GM06990 (cell line): Measurements from ENCODE around the gene CCDC188.

Experiments
- DNase-seq: peaks from one replicate; pipeline ENCODE4 v3.0.0-alpha.2; 2011; ENCODE audit not compliant: insufficient read length; ENCODE audit errors: extremely low read depth
- H3K27me3 ChIP-seq: replicated peaks from 2 replicates; pipeline ENCODE4 v1.6.0; 2011; ENCODE audit warnings: low read length; ENCODE audit not compliant: control insufficient read depth, insufficient read depth
- H3K36me3 ChIP-seq: 2 replicates; pipeline ENCODE4 v1.5.1; 2011; ENCODE audit warnings: low read length; ENCODE audit not compliant: control insufficient read depth, insufficient read depth
- H3K4me3 ChIP-seq: replicated peaks from 2 replicates; pipeline ENCODE4 v1.5.1; 2011; ENCODE audit warnings: low read depth, mild to moderate bottlenecking, control low read depth, low read length
- TF ChIP-seq, protein P1 (sequence below): IDR thresholded peaks from 2 replicates; pipeline ENCODE4 v1.5.1; 2011; ENCODE audit warnings: low read length, control low read depth, mild to moderate bottlenecking, inconsistent platforms; ENCODE audit not compliant: insufficient read depth, poor library complexity, severe bottlenecking

CCDC188 gene

DNA sequence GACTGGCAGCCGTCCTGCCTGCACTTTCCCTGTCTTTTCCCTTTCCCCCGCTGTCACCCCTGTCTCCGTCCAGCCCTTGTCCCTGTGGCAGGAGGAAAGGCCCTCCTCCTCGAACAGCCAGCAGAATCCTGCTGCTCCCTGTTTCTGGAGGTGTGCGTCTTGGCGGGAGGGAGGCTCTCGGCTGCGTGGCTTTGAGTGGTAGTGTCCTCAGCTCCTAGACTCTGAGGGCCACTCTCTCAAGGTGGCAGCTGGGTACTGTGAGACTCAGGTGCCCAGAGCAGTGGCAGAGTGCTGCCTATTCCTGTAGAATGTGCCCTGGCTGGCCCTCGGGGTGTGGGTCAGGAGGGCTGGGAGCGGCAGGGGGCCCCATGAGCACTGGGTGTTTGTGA, 44.0 kb downstream of the CCDC188 start:
- DNase-seq, result no peak
- TF ChIP-seq, protein P1, sequence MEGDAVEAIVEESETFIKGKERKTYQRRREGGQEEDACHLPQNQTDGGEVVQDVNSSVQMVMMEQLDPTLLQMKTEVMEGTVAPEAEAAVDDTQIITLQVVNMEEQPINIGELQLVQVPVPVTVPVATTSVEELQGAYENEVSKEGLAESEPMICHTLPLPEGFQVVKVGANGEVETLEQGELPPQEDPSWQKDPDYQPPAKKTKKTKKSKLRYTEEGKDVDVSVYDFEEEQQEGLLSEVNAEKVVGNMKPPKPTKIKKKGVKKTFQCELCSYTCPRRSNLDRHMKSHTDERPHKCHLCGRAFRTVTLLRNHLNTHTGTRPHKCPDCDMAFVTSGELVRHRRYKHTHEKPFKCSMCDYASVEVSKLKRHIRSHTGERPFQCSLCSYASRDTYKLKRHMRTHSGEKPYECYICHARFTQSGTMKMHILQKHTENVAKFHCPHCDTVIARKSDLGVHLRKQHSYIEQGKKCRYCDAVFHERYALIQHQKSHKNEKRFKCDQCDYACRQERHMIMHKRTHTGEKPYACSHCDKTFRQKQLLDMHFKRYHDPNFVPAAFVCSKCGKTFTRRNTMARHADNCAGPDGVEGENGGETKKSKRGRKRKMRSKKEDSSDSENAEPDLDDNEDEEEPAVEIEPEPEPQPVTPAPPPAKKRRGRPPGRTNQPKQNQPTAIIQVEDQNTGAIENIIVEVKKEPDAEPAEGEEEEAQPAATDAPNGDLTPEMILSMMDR, result no peak
- H3K4me3 ChIP-seq, result no peak overlapping the region
- peaks cover 53% of the 10 kb centered on the region for H3K36me3 ChIP-seq
- H3K27me3 ChIP-seq, result no peaks in the 10 kb centered on the region

DNA sequence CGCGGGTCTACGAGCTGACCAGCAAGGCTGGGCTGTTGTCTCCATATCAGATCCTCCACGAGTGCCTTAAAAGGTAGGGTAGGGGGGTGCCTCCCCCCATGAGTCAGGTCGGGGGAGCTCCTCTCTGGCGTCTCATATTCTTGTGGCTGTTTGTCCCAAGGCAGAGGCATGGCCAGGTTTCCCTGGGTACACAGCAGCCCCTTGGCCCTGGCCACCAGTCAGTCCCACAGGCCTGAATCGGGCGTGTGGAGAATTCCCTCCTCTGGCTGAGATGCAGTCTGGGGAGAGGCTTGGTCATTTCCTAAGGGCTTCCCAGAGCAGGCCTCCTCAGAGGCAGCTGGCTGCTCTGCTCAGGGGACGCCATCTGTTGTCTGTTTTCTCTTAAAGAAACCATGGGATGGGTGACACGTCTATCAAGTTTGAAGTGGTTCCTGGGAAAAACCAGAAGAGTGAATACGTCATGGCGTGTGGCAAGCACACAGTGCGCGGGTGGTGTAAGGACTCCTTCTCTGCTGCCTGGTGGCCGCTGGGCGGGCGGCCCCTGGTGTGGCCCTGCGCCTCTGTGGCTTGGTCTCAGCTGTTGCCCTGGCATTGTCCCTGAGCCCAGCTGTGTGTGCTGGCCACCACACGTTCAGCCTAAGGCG, 44.5 kb downstream of the CCDC188 start:
- Histone ChIP-seq H3K4me3 (no peak overlapping the region), H3K27me3 (no peaks in the 10 kb centered on the region), H3K36me3 (peaks cover 52% of the 10 kb centered on the region)
- no peak for DNase-seq
- TF ChIP-seq, protein P1, result no peak

DNA sequence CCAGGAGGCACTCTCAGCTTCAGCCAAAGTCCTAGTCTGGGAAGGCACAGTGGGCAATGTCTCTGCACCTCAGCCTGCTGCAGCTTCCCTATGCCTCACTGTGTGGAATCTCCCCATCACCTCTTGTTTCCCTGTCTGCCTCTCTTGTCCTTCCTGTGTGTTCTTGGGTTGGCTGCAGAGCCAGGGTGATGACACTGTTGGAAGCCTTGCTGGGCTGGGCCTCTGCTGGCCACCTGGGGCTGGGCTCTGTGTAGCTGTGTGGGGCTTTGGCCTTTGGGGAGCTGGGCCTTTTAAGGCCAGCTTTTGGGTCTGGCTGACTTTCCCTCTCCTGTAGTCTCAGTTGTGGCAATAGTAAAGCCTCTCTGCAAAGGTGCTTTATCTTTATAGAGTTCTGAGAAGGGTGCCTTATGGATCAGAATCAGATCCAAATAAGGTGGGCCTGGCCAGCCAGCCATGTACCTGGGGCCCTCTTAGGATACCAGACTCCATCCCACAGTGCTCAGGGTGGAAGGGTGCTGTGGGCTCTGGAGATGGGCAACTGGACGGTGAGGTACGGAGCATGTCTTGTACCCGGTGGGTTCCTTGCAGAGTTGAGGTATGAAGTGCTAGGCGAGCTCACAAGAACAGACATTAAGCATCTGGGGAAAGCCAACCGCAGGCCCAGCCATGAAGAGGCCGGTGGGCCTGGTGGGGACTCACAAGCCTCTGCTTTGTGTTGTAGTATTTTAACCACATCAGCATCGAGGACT, 45.2 kb downstream of the CCDC188 start:
- H3K36me3 ChIP-seq, result peaks cover 49% of the 10 kb centered on the region
- H3K4me3 ChIP-seq, result no peak overlapping the region
- no peak for DNase-seq
- TF ChIP-seq, protein P1, result no peak
- H3K27me3 ChIP-seq, result no peaks in the 10 kb centered on the region

DNA sequence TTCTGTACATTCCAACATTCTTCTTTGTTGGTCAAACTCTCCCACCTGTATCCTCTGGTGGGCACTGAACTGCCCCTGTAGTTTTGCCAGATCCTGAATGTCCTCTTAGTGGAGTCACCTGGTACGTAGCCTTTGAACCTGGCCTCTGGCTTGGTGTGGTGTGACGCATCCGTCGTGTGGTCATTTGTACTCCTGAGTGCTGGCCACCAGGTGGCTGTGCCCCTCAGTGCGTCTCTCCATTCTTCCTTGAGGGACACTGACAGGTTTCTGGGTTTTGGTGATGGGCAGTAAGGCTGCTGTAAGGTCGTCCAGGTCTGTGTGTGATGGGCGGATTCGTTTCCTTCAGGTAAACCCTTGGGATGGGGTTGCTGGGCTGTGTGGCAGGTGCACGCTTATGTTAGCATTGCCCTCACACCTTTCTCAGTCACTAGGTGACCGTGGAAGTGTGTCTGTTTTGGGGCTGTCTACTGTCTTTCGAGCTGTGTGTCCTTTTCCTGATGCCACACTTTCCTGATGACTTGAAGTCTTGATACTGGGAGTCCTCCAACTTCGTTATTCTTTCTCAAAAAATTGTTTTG, 48.6 kb downstream of the CCDC188 start:
- no peaks in the 10 kb centered on the region for H3K27me3 ChIP-seq
- TF ChIP-seq, protein P1, result no peak
- H3K36me3 ChIP-seq, result peaks cover 32% of the 10 kb centered on the region
- DNase-seq, result no peak
- no peak overlapping the region for H3K4me3 ChIP-seq

DNA sequence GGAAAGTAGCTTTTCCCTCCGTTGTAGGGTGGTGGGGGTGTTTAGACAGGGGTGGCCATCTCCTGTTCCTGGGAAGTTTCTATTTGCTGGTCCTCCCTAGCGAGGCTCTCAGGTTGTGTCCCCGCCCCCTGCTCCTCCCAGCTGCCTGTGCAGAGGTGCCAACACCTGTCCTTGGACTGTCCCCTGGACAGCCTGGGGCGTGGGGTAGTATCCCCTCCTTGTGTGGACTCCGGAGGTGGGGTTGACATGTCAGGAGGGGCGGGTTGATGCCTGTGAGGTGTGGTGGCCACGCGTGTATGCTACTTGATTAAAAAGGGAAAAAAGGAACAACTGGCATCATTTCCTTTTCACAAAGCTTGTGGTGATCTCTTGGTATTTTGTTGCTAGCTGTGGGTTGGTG, 49.2 kb downstream of the CCDC188 start:
- Histone ChIP-seq H3K36me3 (peaks cover 25% of the 10 kb centered on the region), H3K27me3 (no peaks in the 10 kb centered on the region), H3K4me3 (no peak overlapping the region)
- DNase-seq, result no peak
- TF ChIP-seq, protein P1, result no peak
